ENCODE measurements around the gene PTPN12. TPM values are rescaled to one million over a fixed set of nuclear protein-coding genes. Genes with fewer than 3 reads are reported as not detected.

PTPN12 gene
- total and polyA plus RNA-seq, 2 donors, result 24.9 to 79.1 TPM

DNA sequence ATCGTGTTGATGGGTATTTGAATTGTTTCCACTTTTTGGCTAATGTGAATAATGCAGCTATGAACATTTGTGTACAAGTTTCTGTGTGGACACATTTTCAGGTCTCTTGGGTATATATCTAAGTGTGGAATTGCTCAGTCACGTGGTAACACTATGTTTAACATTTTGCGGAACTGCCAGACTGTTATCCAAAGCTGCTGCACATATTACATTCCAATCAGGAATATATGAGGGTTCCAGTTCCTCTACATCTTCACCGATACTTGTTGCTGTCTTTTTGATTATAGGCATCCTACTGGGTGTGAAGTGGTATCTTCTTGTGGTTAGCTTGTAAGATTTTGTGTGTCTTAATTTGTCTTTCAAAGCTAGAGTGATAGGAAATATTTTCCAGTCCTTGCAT is 6.8 kb downstream of the PTPN12 start:
- H3K4me3 ChIP-seq (ENCODE audit: low read length in 2 of 2), result no peak overlapping the region
- peaks cover 2 to 5% of the 10 kb centered on the region in 2 donors for H3K4me1 ChIP-seq (ENCODE audit: control insufficient read depth in 2 of 2, insufficient read depth in 2 of 2, low read length in 2 of 2)
- WGBS, result 81% methylated on average over 4 of the region's 4 CpGs
- no peaks in the 10 kb centered on the region for H3K9me3 ChIP-seq (ENCODE audit: control insufficient read depth in 2 of 2, insufficient read depth in 1 of 2, low read length in 1 of 2)
- H3K27ac ChIP-seq (ENCODE audit: low read depth in 1 of 2, low read length in 1 of 2), result no peak overlapping the region
- H3K27me3 ChIP-seq (ENCODE audit: control insufficient read depth in 2 of 2, insufficient read depth in 1 of 2, low read length in 1 of 2), result no peaks in the 10 kb centered on the region
- no peak for DNase-seq (ENCODE audit: low read depth in 6 of 9, low spot score in 9 of 9)
- no peaks in the 10 kb centered on the region for H3K36me3 ChIP-seq (ENCODE audit: control insufficient read depth in 2 of 2, insufficient read depth in 2 of 2, low read length in 1 of 2)

DNA sequence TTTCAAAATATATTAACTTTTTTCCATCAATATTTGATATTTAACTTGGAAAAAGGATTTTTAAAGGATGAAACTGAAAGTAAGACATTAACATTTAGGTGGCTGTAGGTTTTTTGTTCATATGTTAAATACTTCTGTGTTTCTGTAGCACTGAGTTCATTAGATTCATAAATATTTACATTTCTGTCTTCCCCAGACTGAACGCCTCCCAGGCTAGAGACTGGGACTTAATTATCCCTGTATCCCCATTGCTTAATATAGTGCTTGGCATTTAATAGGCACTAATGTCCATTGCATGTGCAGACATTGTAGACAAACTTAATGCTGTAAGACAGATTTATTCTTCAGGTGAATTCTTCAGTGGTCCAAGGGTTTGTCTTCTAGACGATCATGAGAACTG is 7.4 kb downstream of the PTPN12 start:
- no peak for DNase-seq (ENCODE audit: low read depth in 6 of 9, low spot score in 9 of 9)
- no peaks in the 10 kb centered on the region for H3K36me3 ChIP-seq (ENCODE audit: control insufficient read depth in 2 of 2, insufficient read depth in 2 of 2, low read length in 1 of 2)
- no peak overlapping the region for H3K4me3 ChIP-seq (ENCODE audit: low read length in 2 of 2)
- H3K4me1 ChIP-seq (ENCODE audit: control insufficient read depth in 2 of 2, insufficient read depth in 2 of 2, low read length in 2 of 2), result peaks cover 2 to 5% of the 10 kb centered on the region in 2 donors
- no peak overlapping the region for H3K27ac ChIP-seq (ENCODE audit: low read depth in 1 of 2, low read length in 1 of 2)
- 93% methylated on average over 2 of the region's 2 CpGs for WGBS
- H3K27me3 ChIP-seq (ENCODE audit: control insufficient read depth in 2 of 2, insufficient read depth in 1 of 2, low read length in 1 of 2), result no peaks in the 10 kb centered on the region
- no peaks in the 10 kb centered on the region for H3K9me3 ChIP-seq (ENCODE audit: control insufficient read depth in 2 of 2, insufficient read depth in 1 of 2, low read length in 1 of 2)

DNA sequence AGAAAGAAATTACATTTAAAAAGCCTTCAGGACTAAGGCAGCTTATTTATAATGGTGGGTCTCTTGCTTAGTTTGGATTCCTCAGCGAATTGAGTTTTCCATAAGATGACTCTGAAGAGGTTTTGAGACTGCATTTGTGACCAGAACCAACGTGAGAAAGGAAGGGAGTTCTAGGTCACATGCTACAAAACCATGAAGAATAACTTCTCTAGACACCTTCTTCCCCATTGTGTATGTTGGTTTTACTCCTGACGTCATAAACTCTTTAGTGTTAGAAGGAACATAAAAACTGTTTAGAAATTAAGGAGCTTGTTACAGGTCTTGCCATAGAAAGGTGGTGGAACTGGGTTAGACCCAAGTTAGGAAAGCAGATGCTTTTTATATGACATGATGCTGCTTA is 11.1 kb downstream of the PTPN12 start:
- H3K4me3 ChIP-seq (ENCODE audit: low read length in 2 of 2), result no peak overlapping the region
- DNase-seq (ENCODE audit: low read depth in 6 of 9, low spot score in 9 of 9), result no peak
- H3K27ac ChIP-seq (ENCODE audit: low read depth in 1 of 2, low read length in 1 of 2), result no peak overlapping the region
- no peaks in the 10 kb centered on the region for H3K36me3 ChIP-seq (ENCODE audit: control insufficient read depth in 2 of 2, insufficient read depth in 2 of 2, low read length in 1 of 2)
- H3K4me1 ChIP-seq (ENCODE audit: control insufficient read depth in 2 of 2, insufficient read depth in 2 of 2, low read length in 2 of 2), result peaks cover 0 to 2% of the 10 kb centered on the region in 2 donors
- WGBS, result 74% methylated on average over 3 of the region's 3 CpGs
- no peaks in the 10 kb centered on the region for H3K27me3 ChIP-seq (ENCODE audit: control insufficient read depth in 2 of 2, insufficient read depth in 1 of 2, low read length in 1 of 2)
- no peaks in the 10 kb centered on the region for H3K9me3 ChIP-seq (ENCODE audit: control insufficient read depth in 2 of 2, insufficient read depth in 1 of 2, low read length in 1 of 2)

DNA sequence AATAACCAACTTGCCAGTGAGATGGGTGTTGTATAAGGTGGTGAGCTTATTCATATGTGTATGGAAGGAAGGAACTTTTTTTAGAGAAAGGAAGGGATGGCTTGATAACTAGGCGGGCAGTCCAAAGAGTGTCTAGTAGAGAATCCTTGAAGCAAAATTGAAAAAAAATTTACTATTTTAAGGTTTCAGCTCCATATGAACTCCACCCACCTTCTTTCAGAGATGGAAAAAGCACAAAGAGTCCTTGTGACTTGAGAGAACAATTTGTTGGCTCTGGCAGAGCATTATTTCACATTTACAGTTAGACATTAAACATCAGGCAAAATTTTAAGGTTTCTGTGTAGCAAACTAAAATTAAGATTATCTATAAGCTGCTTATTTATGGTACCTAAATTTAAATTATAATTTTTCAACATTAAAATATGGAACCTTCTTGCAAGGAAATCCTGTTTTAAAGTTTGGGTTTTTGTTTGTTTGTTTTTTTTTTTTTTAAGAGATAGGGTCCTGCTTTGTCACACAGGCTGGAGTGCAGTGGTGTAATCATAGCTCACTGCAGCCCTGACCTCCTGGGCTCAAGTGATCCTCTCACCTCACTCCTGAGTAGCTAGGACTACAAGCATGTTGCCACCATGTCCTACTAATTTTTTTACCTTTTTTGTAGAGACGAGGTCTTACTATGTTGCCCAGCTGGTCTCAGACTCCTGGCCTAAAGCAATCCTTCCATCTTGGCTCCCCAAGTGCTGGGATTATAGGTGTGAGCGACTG is 12.2 kb downstream of the PTPN12 start:
- Histone ChIP-seq H3K4me3 (ENCODE audit: low read length in 2 of 2) (no peak overlapping the region), H3K27me3 (ENCODE audit: control insufficient read depth in 2 of 2, insufficient read depth in 1 of 2, low read length in 1 of 2) (no peaks in the 10 kb centered on the region), H3K4me1 (ENCODE audit: control insufficient read depth in 2 of 2, insufficient read depth in 2 of 2, low read length in 2 of 2) (no peaks in the 10 kb centered on the region), H3K27ac (ENCODE audit: low read depth in 1 of 2, low read length in 1 of 2) (no peak overlapping the region), H3K36me3 (ENCODE audit: control insufficient read depth in 2 of 2, insufficient read depth in 2 of 2, low read length in 1 of 2) (no peaks in the 10 kb centered on the region), H3K9me3 (ENCODE audit: control insufficient read depth in 2 of 2, insufficient read depth in 1 of 2, low read length in 1 of 2) (no peaks in the 10 kb centered on the region)
- WGBS, result 95% methylated on average over 3 of the region's 3 CpGs
- DNase-seq (ENCODE audit: low read depth in 6 of 9, low spot score in 9 of 9), result no peak

DNA sequence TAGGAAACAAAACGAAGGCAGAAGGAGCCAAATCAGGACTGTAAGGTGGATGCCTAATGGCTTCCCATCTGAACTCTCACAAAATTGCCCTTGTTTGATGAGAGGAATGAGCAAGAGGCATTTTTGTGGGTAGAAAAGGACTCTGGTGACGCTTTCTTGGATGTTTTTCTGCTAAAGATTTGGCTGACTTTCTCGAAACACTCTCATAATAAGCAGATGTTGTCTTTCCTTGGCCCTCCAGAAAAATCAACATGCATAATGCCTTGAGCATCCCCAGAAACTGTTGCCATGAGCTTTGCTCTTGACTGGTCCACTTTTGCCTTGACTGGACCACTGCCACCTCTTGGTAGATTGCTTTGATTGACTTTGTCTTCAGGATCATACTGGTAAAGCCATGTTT is 13.5 kb downstream of the PTPN12 start:
- H3K9me3 ChIP-seq (ENCODE audit: control insufficient read depth in 2 of 2, insufficient read depth in 1 of 2, low read length in 1 of 2), result no peaks in the 10 kb centered on the region
- H3K36me3 ChIP-seq (ENCODE audit: control insufficient read depth in 2 of 2, insufficient read depth in 2 of 2, low read length in 1 of 2), result no peaks in the 10 kb centered on the region
- no peak overlapping the region for H3K27ac ChIP-seq (ENCODE audit: low read depth in 1 of 2, low read length in 1 of 2)
- DNase-seq (ENCODE audit: low read depth in 6 of 9, low spot score in 9 of 9), result no peak
- H3K27me3 ChIP-seq (ENCODE audit: control insufficient read depth in 2 of 2, insufficient read depth in 1 of 2, low read length in 1 of 2), result no peaks in the 10 kb centered on the region
- 96% methylated on average over 3 of the region's 3 CpGs for WGBS
- H3K4me1 ChIP-seq (ENCODE audit: control insufficient read depth in 2 of 2, insufficient read depth in 2 of 2, low read length in 2 of 2), result no peaks in the 10 kb centered on the region
- H3K4me3 ChIP-seq (ENCODE audit: low read length in 2 of 2), result no peak overlapping the region

DNA sequence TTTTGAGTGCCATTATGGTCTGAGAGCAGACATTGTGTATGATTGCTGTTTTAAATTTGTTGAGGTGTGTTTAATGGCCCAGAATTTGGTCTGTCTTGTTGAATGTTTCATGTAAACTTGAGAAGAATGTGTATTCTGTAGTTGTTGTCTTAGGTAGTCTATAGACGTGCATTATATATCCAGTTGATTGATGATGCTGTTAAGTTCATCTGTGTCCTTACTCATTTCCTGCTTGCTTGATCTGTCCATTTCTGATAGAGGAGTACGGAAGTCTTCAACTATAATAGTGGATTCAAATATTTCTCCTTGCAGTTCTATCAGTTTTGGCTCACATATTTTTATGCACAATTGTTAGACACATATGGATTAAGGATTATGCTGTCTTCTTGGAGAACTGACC is 16.0 kb downstream of the PTPN12 start:
- Histone ChIP-seq H3K27me3 (ENCODE audit: control insufficient read depth in 2 of 2, insufficient read depth in 1 of 2, low read length in 1 of 2) (no peaks in the 10 kb centered on the region), H3K27ac (ENCODE audit: low read depth in 1 of 2, low read length in 1 of 2) (no peak overlapping the region), H3K9me3 (ENCODE audit: control insufficient read depth in 2 of 2, insufficient read depth in 1 of 2, low read length in 1 of 2) (no peaks in the 10 kb centered on the region), H3K4me3 (ENCODE audit: low read length in 2 of 2) (no peak overlapping the region), H3K4me1 (ENCODE audit: control insufficient read depth in 2 of 2, insufficient read depth in 2 of 2, low read length in 2 of 2) (no peaks in the 10 kb centered on the region), H3K36me3 (ENCODE audit: control insufficient read depth in 2 of 2, insufficient read depth in 2 of 2, low read length in 1 of 2) (no peaks in the 10 kb centered on the region)
- DNase-seq (ENCODE audit: low read depth in 6 of 9, low spot score in 9 of 9), result no peak
- WGBS, result 99% methylated on average over 2 of the region's 2 CpGs

DNA sequence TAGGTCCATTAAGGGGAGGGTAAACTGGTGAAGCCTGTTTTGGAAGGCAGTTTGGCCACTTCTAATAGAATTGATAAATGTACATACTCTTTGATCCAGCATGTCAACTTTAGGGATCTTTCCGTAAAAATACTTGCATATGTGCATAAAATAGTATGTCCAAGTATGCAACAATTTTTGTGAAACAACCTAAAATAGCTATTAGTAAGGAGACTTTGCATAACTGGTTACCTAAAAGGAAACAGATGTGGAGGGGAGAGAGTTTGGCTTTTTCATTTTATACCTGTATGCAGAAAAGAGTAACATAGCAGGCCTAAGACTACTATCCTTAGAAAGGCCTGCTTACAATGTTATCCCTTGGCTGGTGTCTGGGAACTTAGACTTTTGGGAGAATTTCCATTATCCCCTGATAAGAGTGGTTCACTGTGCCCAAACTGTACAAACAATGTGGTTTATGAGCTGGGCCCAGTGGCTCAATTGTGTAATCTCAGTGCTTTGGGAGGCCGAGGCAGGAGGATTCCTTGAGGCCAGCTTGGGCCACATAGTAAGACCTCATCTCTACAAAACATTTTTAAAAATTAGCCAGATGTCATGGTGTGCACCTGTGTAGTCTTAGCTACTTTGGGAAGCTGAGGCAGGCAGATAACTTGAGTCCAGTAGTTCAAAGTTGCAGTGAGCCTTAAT is 21.3 kb downstream of the PTPN12 start:
- WGBS, result 100% methylated on average over 2 of the region's 2 CpGs
- Histone ChIP-seq H3K4me1 (ENCODE audit: control insufficient read depth in 2 of 2, insufficient read depth in 2 of 2, low read length in 2 of 2) (no peaks in the 10 kb centered on the region), H3K27me3 (ENCODE audit: control insufficient read depth in 2 of 2, insufficient read depth in 1 of 2, low read length in 1 of 2) (no peaks in the 10 kb centered on the region), H3K4me3 (ENCODE audit: low read length in 2 of 2) (no peak overlapping the region), H3K36me3 (ENCODE audit: control insufficient read depth in 2 of 2, insufficient read depth in 2 of 2, low read length in 1 of 2) (no peaks in the 10 kb centered on the region), H3K9me3 (ENCODE audit: control insufficient read depth in 2 of 2, insufficient read depth in 1 of 2, low read length in 1 of 2) (no peaks in the 10 kb centered on the region), H3K27ac (ENCODE audit: low read depth in 1 of 2, low read length in 1 of 2) (no peak overlapping the region)
- DNase-seq (ENCODE audit: low read depth in 6 of 9, low spot score in 9 of 9), result no peak

DNA sequence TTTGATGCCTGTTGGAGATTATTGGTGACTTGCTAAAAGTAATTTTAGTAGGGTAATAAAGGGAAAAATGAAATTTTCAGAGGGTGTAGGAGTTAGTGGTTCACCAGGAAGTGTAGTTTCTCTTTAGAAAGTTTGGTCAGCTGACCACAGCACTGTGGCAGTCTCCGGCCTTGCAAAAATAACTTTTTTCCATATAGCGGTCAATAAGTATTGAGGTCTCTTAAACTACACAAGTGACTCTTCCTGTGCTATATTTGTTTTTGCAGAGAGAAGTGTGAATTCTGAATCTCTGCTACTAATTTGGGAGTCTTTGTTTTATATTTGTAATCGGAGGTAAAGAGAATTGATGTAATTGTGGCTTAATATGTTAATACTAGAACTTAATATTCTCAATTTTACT is 24.3 kb downstream of the PTPN12 start:
- Histone ChIP-seq H3K4me1 (ENCODE audit: control insufficient read depth in 2 of 2, insufficient read depth in 2 of 2, low read length in 2 of 2) (no peaks in the 10 kb centered on the region), H3K4me3 (ENCODE audit: low read length in 2 of 2) (no peak overlapping the region), H3K9me3 (ENCODE audit: control insufficient read depth in 2 of 2, insufficient read depth in 1 of 2, low read length in 1 of 2) (no peaks in the 10 kb centered on the region), H3K27me3 (ENCODE audit: control insufficient read depth in 2 of 2, insufficient read depth in 1 of 2, low read length in 1 of 2) (no peaks in the 10 kb centered on the region), H3K36me3 (ENCODE audit: control insufficient read depth in 2 of 2, insufficient read depth in 2 of 2, low read length in 1 of 2) (no peaks in the 10 kb centered on the region), H3K27ac (ENCODE audit: low read depth in 1 of 2, low read length in 1 of 2) (no peak overlapping the region)
- WGBS, result 63% methylated on average over 3 of the region's 3 CpGs
- no peak for DNase-seq (ENCODE audit: low read depth in 6 of 9, low spot score in 9 of 9)

DNA sequence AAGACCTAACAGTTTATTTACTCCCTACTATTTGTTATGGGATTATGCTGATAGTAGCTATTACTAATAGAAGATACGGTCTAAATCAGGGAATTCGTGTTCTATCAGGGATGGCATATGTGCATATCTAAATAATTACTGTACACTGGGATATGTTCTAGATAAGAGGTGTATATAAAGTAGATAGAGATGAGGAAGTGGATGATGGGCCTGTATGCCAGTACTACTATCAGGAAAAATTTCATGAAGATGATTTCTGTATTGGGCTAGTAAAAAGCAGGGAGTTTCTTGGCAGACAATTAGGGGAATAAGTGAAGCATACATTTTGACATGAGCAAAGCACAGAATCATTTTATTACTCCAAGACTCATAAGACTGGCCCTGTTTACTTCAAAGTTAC is 26.2 kb downstream of the PTPN12 start:
- Histone ChIP-seq H3K9me3 (ENCODE audit: control insufficient read depth in 2 of 2, insufficient read depth in 1 of 2, low read length in 1 of 2) (no peaks in the 10 kb centered on the region), H3K36me3 (ENCODE audit: control insufficient read depth in 2 of 2, insufficient read depth in 2 of 2, low read length in 1 of 2) (no peaks in the 10 kb centered on the region), H3K27me3 (ENCODE audit: control insufficient read depth in 2 of 2, insufficient read depth in 1 of 2, low read length in 1 of 2) (no peaks in the 10 kb centered on the region), H3K27ac (ENCODE audit: low read depth in 1 of 2, low read length in 1 of 2) (no peak overlapping the region), H3K4me3 (ENCODE audit: low read length in 2 of 2) (no peak overlapping the region), H3K4me1 (ENCODE audit: control insufficient read depth in 2 of 2, insufficient read depth in 2 of 2, low read length in 2 of 2) (no peaks in the 10 kb centered on the region)
- 96% methylated on average over 2 of the region's 2 CpGs for WGBS
- DNase-seq (ENCODE audit: low read depth in 6 of 9, low spot score in 9 of 9), result no peak

All from thymus (tissue), 11 donors.